SK-N-SH (cell line): Measurements from ENCODE around the gene ZNF468. TPM values are rescaled to one million over a fixed set of nuclear protein-coding genes. Genes with fewer than 3 reads are reported as not detected.
"Not testable (repeated sequence)": the region's sequence is repeated elsewhere in the genome, so short reads cannot be mapped to it uniquely, and the experiment has no call there.

Experiments
- CTCF ChIA-PET: fragments of 300-600, 350-600 bp; formaldehyde crosslinking; extraction: SDS; loops from one replicate; lab custom pipeline; 2021; lab: Yijun Ruan, JAX
- POLR2A ChIA-PET: fragments of 350-600 bp; sonication (Branson Sonifier 250); formaldehyde crosslinking; extraction: SDS; loops from one replicate; lab custom pipeline; 2020; ENCODE audit warnings: antibody characterized with exemption, inconsistent platforms; lab: Yijun Ruan, JAX
- DNase-seq: peaks from one replicate; pipeline ENCODE4 v3.0.0; 2012
- H2AFZ ChIP-seq: fragments of 200-600 bp; sonication (generic); 2 replicates; pipeline ENCODE4 v1.8.1; 2016; ENCODE audit warnings: antibody characterized with exemption, mild to moderate bottlenecking, low read depth
- H3F3A ChIP-seq: fragments of 200-600 bp; sonication (generic); replicated peaks from 2 replicates; pipeline ENCODE3; 2016; ENCODE audit warnings: antibody characterized with exemption, mild to moderate bottlenecking; ENCODE audit not compliant: insufficient read depth
- H3K27ac ChIP-seq, 2 experiments: fragments of 200-500 bp in 1 of 2; fragments of 200-600 bp in 1 of 2; sonication (Bioruptor generic) in 1 of 2; sonication (generic), shearing (Covaris generic) in 1 of 2; 2 replicates each; pipeline versions ENCODE4 v1.5.1 to v1.6.1; 2014 to 2016; ENCODE audit warnings: low read depth in 2 of 2, inconsistent platforms in 1 of 2, low read length in 1 of 2, mild to moderate bottlenecking in 1 of 2, mixed read lengths in 1 of 2
- H3K27me3 ChIP-seq: fragments of 200-600 bp; sonication (generic), shearing (Covaris generic); 2 replicates; pipeline ENCODE4 v1.6.1; 2016; ENCODE audit warnings: mixed run types; ENCODE audit not compliant: insufficient read depth
- H3K36me3 ChIP-seq, 2 experiments: fragments of 200-500 bp in 1 of 2; fragments of 200-600 bp in 1 of 2; sonication (Bioruptor generic) in 1 of 2; sonication (generic) in 1 of 2; replicated peaks in 1 of 2; 2 replicates each; pipeline versions ENCODE3 to v1.5.1; 2014 to 2016; ENCODE audit warnings: low read length in 1 of 2, mild to moderate bottlenecking in 1 of 2; ENCODE audit not compliant: insufficient read depth in 2 of 2, control insufficient read depth in 1 of 2
- H3K4me1 ChIP-seq, 2 experiments: fragments of 200-500 bp in 1 of 2; fragments of 200-600 bp in 1 of 2; sonication (Bioruptor generic) in 1 of 2; sonication (generic), shearing (Covaris generic) in 1 of 2; 2 replicates each; pipeline versions ENCODE4 v1.5.1 to v1.6.1; 2014 to 2016; ENCODE audit warnings: low read depth in 1 of 2, low read length in 1 of 2, mixed run types in 1 of 2; ENCODE audit not compliant: insufficient read depth in 2 of 2, control insufficient read depth in 1 of 2
- H3K4me2 ChIP-seq: fragments of 200-600 bp; sonication (generic), shearing (Covaris generic); 2 replicates; pipeline ENCODE4 v1.6.1; 2017; ENCODE audit warnings: mixed run types
- H3K4me3 ChIP-seq, 2 experiments: fragments of 200-500 bp in 1 of 2; fragments of 200-600 bp in 1 of 2; sonication (Bioruptor generic) in 1 of 2; sonication (generic), shearing (Covaris generic) in 1 of 2; 2 replicates each; pipeline versions ENCODE4 v1.5.1 to v1.8.1; 2014 to 2016; ENCODE audit warnings: low read depth in 2 of 2, inconsistent platforms in 1 of 2, low read length in 1 of 2, mild to moderate bottlenecking in 1 of 2, mixed read lengths in 1 of 2, moderate library complexity in 1 of 2
- H3K79me2 ChIP-seq: fragments of 200-600 bp; sonication (generic); 2 replicates; pipeline ENCODE4 v1.8.1; 2017; ENCODE audit warnings: mild to moderate bottlenecking; ENCODE audit not compliant: insufficient read depth
- H3K9ac ChIP-seq: fragments of 200-600 bp; sonication (generic); 2 replicates; pipeline ENCODE4 v1.6.1; 2017; ENCODE audit warnings: mixed run types
- H3K9me2 ChIP-seq: fragments of 200-600 bp; sonication (generic); 2 replicates; pipeline ENCODE4 v1.6.1; 2017; ENCODE audit warnings: mixed run types
- H3K9me3 ChIP-seq: fragments of 200-600 bp; sonication (generic); 2 replicates; pipeline ENCODE4 v1.6.1; 2017; ENCODE audit warnings: mixed run types, mild to moderate bottlenecking, moderate library complexity
- H4K20me1 ChIP-seq: fragments of 200-600 bp; sonication (generic); 2 replicates; pipeline ENCODE4 v1.6.1; 2017; ENCODE audit warnings: mild to moderate bottlenecking, mixed run types; ENCODE audit not compliant: insufficient read depth
- CHD2 ChIP-seq: fragments of 150-350 bp; IDR thresholded peaks from 2 replicates; pipeline ENCODE4 v1.6.1; 2018; ENCODE audit warnings: low read length; ENCODE audit not compliant: partially characterized antibody
- ELF1 ChIP-seq: IDR thresholded peaks from 2 replicates; pipeline ENCODE4 v1.4.0; 2012
- EZH2phosphoT487 ChIP-seq: fragments of 200-600 bp; sonication (generic); IDR thresholded peaks from 2 replicates; pipeline ENCODE4 v1.6.1; 2017; ENCODE audit warnings: low read depth, mixed run types, mild to moderate bottlenecking, antibody characterized with exemption, moderate library complexity, borderline replicate concordance
- GATA2 ChIP-seq: sonication (generic); formaldehyde crosslinking; IDR thresholded peaks from 2 replicates; pipeline ENCODE4 v1.5.0; 2020; ENCODE audit warnings: mild to moderate bottlenecking, missing genetic modification reagents
- MXI1 ChIP-seq: IDR thresholded peaks from 2 replicates; pipeline ENCODE4 v1.6.1; 2012; ENCODE audit warnings: mild to moderate bottlenecking, low read depth, low read length, improper control_type of control experiment
- NRF1 ChIP-seq: IDR thresholded peaks from 2 replicates; pipeline ENCODE4 v1.6.1; 2012; ENCODE audit warnings: low read depth, mild to moderate bottlenecking, low read length
- POLR2AphosphoS5 ChIP-seq: IDR thresholded peaks from 2 replicates; pipeline ENCODE4 v1.6.1; 2012; ENCODE audit warnings: low read depth, low read length
- RAD21 ChIP-seq: IDR thresholded peaks from 2 replicates; pipeline ENCODE4 v1.6.1; 2012; ENCODE audit warnings: mild to moderate bottlenecking, low read length
- RCOR1 ChIP-seq: fragments of 150-350 bp; IDR thresholded peaks from 2 replicates; pipeline ENCODE4 v1.6.1; 2017; ENCODE audit warnings: antibody characterized with exemption, low read length
- RFX5 ChIP-seq: IDR thresholded peaks from 2 replicates; pipeline ENCODE4 v1.6.1; 2012; ENCODE audit warnings: mild to moderate bottlenecking, improper control_type of control experiment, low read length
- TAF1 ChIP-seq: IDR thresholded peaks from 2 replicates; pipeline ENCODE4 v1.6.1; 2012; ENCODE audit warnings: low read depth, mild to moderate bottlenecking, low read length, moderate library complexity, borderline replicate concordance
- YY1 ChIP-seq: IDR thresholded peaks from 2 replicates; pipeline ENCODE4 v1.4.0; 2012; ENCODE audit warnings: low read depth, mild to moderate bottlenecking
- WGBS: methylation state at CpG from one replicate; pipeline ENCODE4 v1.1.6; 2017; ENCODE audit warnings: low lambda C conversion rate; 5-methylcytosine and 5-hydroxymethylcytosine counted together
- polyA plus RNA-seq, 3 experiments: library from polyadenylated mRNA; depleted of rRNA; stranded (reverse); fragments of >200 nt; gene quantifications; 2 replicates each; pipeline ENCODE4 v1.2.3, GENCODE V29; 2012
- small RNA-seq, 7 experiments: library from RNA; depleted of rRNA; stranded (forward); fragments of <200 nt; gene quantifications; one replicate each; pipeline ENCODE3, GENCODE V24; 2012
- TF ChIP-seq, protein P1 (sequence below): IDR thresholded peaks from 2 replicates; pipeline ENCODE4; 2012
- TF ChIP-seq, protein P2 (sequence below): fragments of 150-350 bp; IDR thresholded peaks from 2 replicates; pipeline ENCODE4 v1.6.1; 2017; ENCODE audit warnings: antibody characterized with exemption, low read length, low read depth, borderline replicate concordance

Gene ZNF468
- polyA plus RNA-seq, 1 of the 3 experiments (the other 2 are of a cell fraction) = 7.8 TPM

DNA sequence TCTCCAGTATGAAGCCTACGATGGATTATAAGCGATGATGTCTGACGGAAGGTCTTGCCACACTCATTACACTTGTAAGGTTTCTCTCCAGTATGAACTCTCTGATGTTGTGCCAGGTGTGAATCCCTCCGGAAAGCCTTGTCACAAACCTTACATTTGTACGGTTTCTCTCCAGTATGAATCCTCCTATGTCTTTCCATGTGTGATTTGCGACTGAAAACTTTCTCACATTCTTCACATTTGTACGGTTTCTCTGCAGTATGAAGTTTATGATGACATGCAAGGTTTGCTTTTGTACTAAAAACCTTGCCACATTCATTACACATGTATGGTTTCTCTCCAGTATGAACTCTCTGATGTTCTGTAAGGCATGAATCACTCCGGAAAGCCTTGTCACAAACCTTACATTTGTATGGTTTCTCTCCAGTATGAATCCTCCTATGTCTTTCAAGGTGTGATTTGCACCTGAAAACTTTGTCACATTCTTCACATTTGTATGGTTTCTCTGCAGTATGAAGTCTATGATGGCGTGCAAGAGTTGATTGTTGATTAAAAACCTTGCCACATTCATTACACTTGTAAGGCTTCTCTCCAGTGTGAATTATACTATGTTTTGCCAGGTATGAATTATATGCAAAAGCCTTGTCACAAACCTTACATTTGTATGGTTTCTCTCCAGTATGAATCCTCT, 57.3 kb downstream of the ZNF468 start:
- CTCF ChIA-PET, H3K27me3 ChIP-seq, H3F3A ChIP-seq, POLR2A ChIA-PET, H3K27ac ChIP-seq, H3K9ac ChIP-seq, H3K4me1 ChIP-seq, H3K79me2 ChIP-seq, H2AFZ ChIP-seq, H3K9me2 ChIP-seq, H4K20me1 ChIP-seq, DNase-seq, H3K4me3 ChIP-seq, H3K4me2 ChIP-seq: not testable (repeated sequence)
- peaks cover 9 to 53% of the 10 kb centered on the region in 2 experiments for H3K36me3 ChIP-seq
- 90% methylated on average over 9 of the region's 9 CpGs for WGBS
- H3K9me3 ChIP-seq = peaks cover 49% of the 10 kb centered on the region

DNA sequence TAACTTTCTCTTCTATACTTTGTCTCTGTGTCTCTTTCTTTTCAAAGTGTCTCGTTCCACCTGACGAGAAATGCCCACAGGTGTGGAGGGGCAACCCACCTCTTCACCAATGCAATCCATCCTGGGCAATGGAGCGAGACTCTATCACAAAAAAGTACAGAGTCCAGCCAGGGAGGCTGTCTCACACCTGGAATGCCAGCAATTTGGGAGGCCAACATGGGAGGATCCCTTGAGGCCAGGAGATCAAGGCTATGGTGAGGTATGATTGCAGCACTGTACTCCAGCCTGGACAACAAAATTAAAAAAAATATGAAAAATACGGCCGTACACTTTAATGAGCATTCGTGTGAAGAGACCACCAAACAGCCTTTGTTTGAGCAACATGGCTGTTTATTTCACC, 68.0 kb downstream of the ZNF468 start:
- Histone ChIP-seq H3K4me3 (no peak overlapping the region), H3K9ac (no peak overlapping the region), H3K4me1 (peaks cover 0 to 2% of the 10 kb centered on the region in 2 experiments; a peak in 1 of 4 replicates), H3K27me3 (no peaks in the 10 kb centered on the region), H4K20me1 (no peaks in the 10 kb centered on the region), H3K36me3 (no peaks in the 10 kb centered on the region), H3K9me2 (no peaks in the 10 kb centered on the region), H3K9me3 (no peaks in the 10 kb centered on the region), H3F3A (no peaks in the 10 kb centered on the region), H2AFZ (no peak overlapping the region), H3K79me2 (no peaks in the 10 kb centered on the region), H3K4me2 (no peak overlapping the region), H3K27ac (no peak overlapping the region)
- ChIA-PET POLR2A (no interaction called here), CTCF (no interaction called here)
- DNase-seq = no peak
- no peak for TF ChIP-seq NRF1
- TF ChIP-seq RFX5 = no peak
- no peak for TF ChIP-seq POLR2AphosphoS5
- TF ChIP-seq, protein P1, sequence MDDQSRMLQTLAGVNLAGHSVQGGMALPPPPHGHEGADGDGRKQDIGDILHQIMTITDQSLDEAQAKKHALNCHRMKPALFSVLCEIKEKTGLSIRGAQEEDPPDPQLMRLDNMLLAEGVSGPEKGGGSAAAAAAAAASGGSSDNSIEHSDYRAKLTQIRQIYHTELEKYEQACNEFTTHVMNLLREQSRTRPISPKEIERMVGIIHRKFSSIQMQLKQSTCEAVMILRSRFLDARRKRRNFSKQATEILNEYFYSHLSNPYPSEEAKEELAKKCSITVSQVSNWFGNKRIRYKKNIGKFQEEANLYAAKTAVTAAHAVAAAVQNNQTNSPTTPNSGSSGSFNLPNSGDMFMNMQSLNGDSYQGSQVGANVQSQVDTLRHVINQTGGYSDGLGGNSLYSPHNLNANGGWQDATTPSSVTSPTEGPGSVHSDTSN = no peak
- no peak for TF ChIP-seq CHD2
- no peak for TF ChIP-seq TAF1
- no peak for TF ChIP-seq RAD21
- no peak for TF ChIP-seq RCOR1
- no peak for TF ChIP-seq ELF1
- no peak for TF ChIP-seq EZH2phosphoT487
- TF ChIP-seq YY1 = no peak
- TF ChIP-seq, protein P2, sequence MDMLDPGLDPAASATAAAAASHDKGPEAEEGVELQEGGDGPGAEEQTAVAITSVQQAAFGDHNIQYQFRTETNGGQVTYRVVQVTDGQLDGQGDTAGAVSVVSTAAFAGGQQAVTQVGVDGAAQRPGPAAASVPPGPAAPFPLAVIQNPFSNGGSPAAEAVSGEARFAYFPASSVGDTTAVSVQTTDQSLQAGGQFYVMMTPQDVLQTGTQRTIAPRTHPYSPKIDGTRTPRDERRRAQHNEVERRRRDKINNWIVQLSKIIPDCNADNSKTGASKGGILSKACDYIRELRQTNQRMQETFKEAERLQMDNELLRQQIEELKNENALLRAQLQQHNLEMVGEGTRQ = no peak
- TF ChIP-seq GATA2 (CRISPR knock-in tag) = no peak
- no peak for TF ChIP-seq MXI1
- WGBS = 67% methylated on average over 6 of the region's 6 CpGs

Small RNA genes lying within 50 kb of the gene (small RNA-seq; reads per million reads assigned to genes)
- gene ZNF320 = 0 to 3.4 (median 0.29) reads per million in 7 experiments

Other genes with a start within 250 kb of the ZNF468 start
- 30.1 and 60.6 TPM in 2 replicates for gene ZNF83, start 219.3 kb downstream of the ZNF468 start, polyA plus RNA-seq (2012; rRNA removed)
- gene ZNF611, start 122.6 kb downstream of the ZNF468 start, polyA plus RNA-seq (2012; rRNA removed) = 2.6 and 3.3 TPM in 2 replicates
- gene ZNF600, start 70.8 kb downstream of the ZNF468 start, polyA plus RNA-seq (2012; rRNA removed) = 9.9 and 12.3 TPM in 2 replicates
- 4.8 and 6.5 TPM in 2 replicates for gene ZNF28, start 36.0 kb downstream of the ZNF468 start, polyA plus RNA-seq (2012; rRNA removed)
- 6.9 and 14.2 TPM in 2 replicates for gene ZNF320, start 40.0 kb upstream of the ZNF468 start, polyA plus RNA-seq (2012; rRNA removed)
- gene ZNF888, start 65.8 kb upstream of the ZNF468 start, polyA plus RNA-seq (2012; rRNA removed) = 0.46 and 0.83 TPM in 2 replicates
- gene ZNF816, start 105.3 kb upstream of the ZNF468 start, polyA plus RNA-seq (2012; rRNA removed) = 1.8 and 2.5 TPM in 2 replicates
- gene ERVV-1, start 156.3 kb upstream of the ZNF468 start, polyA plus RNA-seq (2012; rRNA removed) = not detected in 2 replicates
- not detected in 2 replicates for gene ERVV-2, start 187.1 kb upstream of the ZNF468 start, polyA plus RNA-seq (2012; rRNA removed)
- gene ZNF160, start 245.8 kb upstream of the ZNF468 start, polyA plus RNA-seq (2012; rRNA removed) = 10.1 and 12.3 TPM in 2 replicates